Lower leg skin (tissue), 4 donors: Measurements from ENCODE around the gene FAM171A1. TPM values are rescaled to one million over a fixed set of nuclear protein-coding genes. Genes with fewer than 3 reads are reported as not detected.

Source experiments
- DNase-seq, 2 donors: peaks; one replicate each; pipeline ENCODE4 v3.0.0-alpha.2; 2019; ENCODE audit warnings: low spot score in 2 of 2
- H3K4me3 ChIP-seq: fragments of 200-600 bp; sonication (generic); 2 replicates; pipeline ENCODE4 v1.5.1; 2017; ENCODE audit warnings: mild to moderate bottlenecking, low read depth; ENCODE audit not compliant: poor library complexity, severe bottlenecking
- CTCF ChIP-seq, 3 donors: fragments of 450-650 bp; IDR thresholded peaks; one replicate each; pipeline ENCODE4 v1.5.1; 2016; ENCODE audit warnings: antibody characterized with exemption in 3 of 3, mild to moderate bottlenecking in 3 of 3, moderate library complexity in 2 of 3
- POLR2A ChIP-seq, 2 donors: fragments of 450-650 bp; IDR thresholded peaks; one replicate each; pipeline ENCODE4 v1.6.1; 2016 to 2017; ENCODE audit warnings: antibody characterized with exemption in 2 of 2, mild to moderate bottlenecking in 1 of 2, moderate library complexity in 1 of 2
- WGBS, 2 donors: methylation state at CpG; one replicate each; pipeline ENCODE4 v1.1.5; 2018; 5-methylcytosine and 5-hydroxymethylcytosine counted together
- intact Hi-C: fragments of 100-400 bp; cut with DNase I; formaldehyde crosslinking; loops from one replicate; pipeline ENCODE4 v1.15.0; 2023; ENCODE audit warnings: low total_unique reads
- total RNA-seq, 4 donors: library from RNA; depleted of rRNA; stranded (reverse); fragments of >200 nt; gene quantifications; one replicate each; pipeline ENCODE4 v1.1.0, GENCODE V29; 2016

The FAM171A1 gene
- total RNA-seq, 4 donors from 2014 or later: 2.7 to 5.4 (median 3.1) TPM

GRCh38 chr10:15220445-15220844 lies 150.6 kb downstream of the FAM171A1 start:
- 92 to 94% methylated on average over 3 of the region's 3 CpGs for WGBS, 2 donors
- no peak for DNase-seq
- H3K4me3 ChIP-seq: no peak overlapping the region
- no peak for TF ChIP-seq POLR2A (IDR thresholded peaks at IDR 0.05)
- no peak for TF ChIP-seq CTCF (IDR thresholded peaks at IDR 0.05)
- intact Hi-C loops: no loop called here

GRCh38 chr10:15216700-15217099 lies 154.4 kb downstream of the FAM171A1 start:
- 90 to 92% methylated on average over 6 of the region's 6 CpGs for WGBS, 2 donors
- TF ChIP-seq POLR2A (IDR thresholded peaks at IDR 0.05) (no peak), CTCF (IDR thresholded peaks at IDR 0.05) (no peak)
- intact Hi-C loops: no loop called here
- H3K4me3 ChIP-seq: no peak overlapping the region
- no peak for DNase-seq

- no peak overlapping the region for H3K4me3 ChIP-seq
- 93 to 95% methylated on average over 17 of the region's 17 CpGs for WGBS, 2 donors
- TF ChIP-seq POLR2A (IDR thresholded peaks at IDR 0.05) (no peak), CTCF (IDR thresholded peaks at IDR 0.05) (no peak)
- intact Hi-C loops: no loop called here
- no peak for DNase-seq
These were observed 156.9 kb downstream of the FAM171A1 start for GRCh38 chr10:15214237-15214636.

- intact Hi-C loops: no loop called here
- 95 to 96% methylated on average over 17 to 18 of the region's 18 CpGs for WGBS, 2 donors
- TF ChIP-seq CTCF (IDR thresholded peaks at IDR 0.05) (no peak), POLR2A (IDR thresholded peaks at IDR 0.05) (no peak)
- no peak for DNase-seq
- H3K4me3 ChIP-seq: no peak overlapping the region
These were observed 157.6 kb downstream of the FAM171A1 start for GRCh38 chr10:15213461-15213861.

GRCh38 chr10:15211464-15211979 lies 159.6 kb downstream of the FAM171A1 start:
- intact Hi-C loops: no loop called here
- no peak overlapping the region for H3K4me3 ChIP-seq
- 94 to 96% methylated on average over 6 of the region's 6 CpGs for WGBS, 2 donors
- no peak for DNase-seq
- TF ChIP-seq POLR2A (IDR thresholded peaks at IDR 0.05): no peak
- no peak for TF ChIP-seq CTCF (IDR thresholded peaks at IDR 0.05)

GRCh38 chr10:15210521-15210920 lies 160.6 kb downstream of the FAM171A1 start:
- TF ChIP-seq POLR2A (IDR thresholded peaks at IDR 0.05): no peak
- no peak for TF ChIP-seq CTCF (IDR thresholded peaks at IDR 0.05)
- DNase-seq: no peak
- 91 to 96% methylated on average over 8 of the region's 8 CpGs for WGBS, 2 donors
- H3K4me3 ChIP-seq: no peak overlapping the region
- intact Hi-C loops: no loop called here
